Measurements from ENCODE around the gene VSIG10.

The VSIG10 gene

DNA sequence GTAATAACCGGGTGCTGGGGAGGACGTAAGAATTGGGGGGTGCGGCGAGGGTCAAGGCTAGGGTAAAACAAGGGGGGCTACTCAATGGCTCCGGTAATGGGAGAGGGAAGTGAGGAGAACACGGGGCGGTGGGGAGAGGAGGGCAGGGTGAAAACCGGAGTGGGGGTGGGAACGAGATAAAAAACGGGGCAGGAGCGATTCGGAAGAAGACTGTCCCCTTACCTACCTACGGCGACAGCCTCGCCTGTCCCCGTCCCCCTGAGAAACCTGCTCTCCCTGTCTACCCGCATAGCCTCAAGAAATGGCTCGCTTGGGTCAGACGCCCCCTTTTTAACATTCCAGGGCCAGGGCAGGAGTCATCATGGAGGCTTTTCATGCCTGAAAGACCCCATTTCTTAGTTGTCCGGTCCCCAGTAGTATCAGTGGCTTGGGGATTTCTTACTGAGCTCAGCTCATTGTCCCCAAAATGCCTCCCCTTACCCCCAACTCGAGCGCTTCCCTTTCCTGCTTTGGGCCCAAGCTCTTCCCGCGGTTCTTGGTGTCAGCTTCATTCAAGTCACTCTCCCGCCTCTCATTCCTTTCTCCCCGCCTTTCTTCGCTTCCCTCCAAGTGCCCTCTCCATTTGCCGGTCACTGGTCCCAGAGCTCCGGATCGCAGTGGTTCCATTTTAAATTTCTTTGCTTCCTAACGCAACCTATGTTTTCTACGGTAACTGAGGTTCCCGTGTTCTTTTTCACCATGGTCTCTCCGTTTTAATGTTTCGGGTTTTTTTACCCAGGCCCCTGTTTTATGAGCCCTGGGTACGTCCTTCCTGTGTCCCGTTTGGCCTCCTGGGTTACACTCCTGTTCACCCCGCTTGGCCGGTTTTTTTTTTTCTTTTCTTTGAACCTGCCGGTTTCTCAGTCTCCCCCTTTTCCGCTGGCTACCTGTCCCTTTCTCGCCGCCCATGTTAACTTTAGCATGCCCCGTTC lies 41.7 kb downstream of the VSIG10 start:
- TF ChIP-seq, protein P1, sequence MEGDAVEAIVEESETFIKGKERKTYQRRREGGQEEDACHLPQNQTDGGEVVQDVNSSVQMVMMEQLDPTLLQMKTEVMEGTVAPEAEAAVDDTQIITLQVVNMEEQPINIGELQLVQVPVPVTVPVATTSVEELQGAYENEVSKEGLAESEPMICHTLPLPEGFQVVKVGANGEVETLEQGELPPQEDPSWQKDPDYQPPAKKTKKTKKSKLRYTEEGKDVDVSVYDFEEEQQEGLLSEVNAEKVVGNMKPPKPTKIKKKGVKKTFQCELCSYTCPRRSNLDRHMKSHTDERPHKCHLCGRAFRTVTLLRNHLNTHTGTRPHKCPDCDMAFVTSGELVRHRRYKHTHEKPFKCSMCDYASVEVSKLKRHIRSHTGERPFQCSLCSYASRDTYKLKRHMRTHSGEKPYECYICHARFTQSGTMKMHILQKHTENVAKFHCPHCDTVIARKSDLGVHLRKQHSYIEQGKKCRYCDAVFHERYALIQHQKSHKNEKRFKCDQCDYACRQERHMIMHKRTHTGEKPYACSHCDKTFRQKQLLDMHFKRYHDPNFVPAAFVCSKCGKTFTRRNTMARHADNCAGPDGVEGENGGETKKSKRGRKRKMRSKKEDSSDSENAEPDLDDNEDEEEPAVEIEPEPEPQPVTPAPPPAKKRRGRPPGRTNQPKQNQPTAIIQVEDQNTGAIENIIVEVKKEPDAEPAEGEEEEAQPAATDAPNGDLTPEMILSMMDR (IDR thresholded peaks at IDR 0.05): no peak

DNA sequence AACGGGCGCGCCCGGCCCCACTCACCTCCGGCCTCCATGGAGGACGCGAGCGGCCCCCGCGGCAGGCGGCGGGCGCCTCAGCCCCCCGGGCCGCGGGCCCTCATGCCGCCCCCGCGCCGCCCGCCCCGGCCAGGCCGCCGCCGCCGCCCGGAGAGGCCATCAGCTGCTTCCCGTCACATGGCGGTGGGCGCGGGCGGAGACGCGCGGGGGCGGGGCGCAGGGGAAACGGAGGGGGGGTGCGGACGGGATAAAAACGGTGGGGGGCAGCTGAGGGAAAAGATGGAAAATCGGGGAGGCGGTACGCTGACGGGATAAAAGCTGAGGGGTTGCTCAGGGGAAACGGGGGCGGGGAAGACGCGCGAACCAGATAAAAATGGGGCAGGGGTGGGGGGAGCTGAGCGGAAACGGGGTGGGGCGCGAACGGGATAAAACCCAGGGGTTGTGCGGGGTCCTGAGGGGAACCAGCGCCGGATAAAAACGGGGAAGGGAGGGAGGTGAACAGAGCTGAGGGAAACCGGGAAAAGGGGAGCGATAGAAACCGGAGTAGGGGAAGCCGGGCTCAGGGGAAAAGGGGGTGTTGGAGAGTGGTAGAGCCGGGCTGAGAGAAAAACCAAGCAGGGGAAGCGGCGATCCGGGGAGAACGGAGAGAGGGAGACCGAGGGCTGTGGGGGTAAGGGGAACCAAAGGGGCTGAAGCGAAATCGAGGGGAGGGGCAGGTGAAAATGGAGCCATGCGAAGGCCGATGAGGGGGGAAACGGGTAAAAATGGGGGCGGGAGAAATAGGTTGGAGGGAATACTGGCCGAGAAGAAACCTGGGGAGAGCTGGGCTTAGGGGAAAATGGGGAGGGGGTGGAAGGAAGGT lies 42.6 kb downstream of the VSIG10 start, which contains the start of gene WSB2:
TSS of gene WSB2 (minus strand) at position 169 of the 862 bp plus-strand sequence. CDS start at position 38, 131 bp downstream.
- TF ChIP-seq, protein P1 (IDR thresholded peaks at IDR 0.05): no peak

DNA sequence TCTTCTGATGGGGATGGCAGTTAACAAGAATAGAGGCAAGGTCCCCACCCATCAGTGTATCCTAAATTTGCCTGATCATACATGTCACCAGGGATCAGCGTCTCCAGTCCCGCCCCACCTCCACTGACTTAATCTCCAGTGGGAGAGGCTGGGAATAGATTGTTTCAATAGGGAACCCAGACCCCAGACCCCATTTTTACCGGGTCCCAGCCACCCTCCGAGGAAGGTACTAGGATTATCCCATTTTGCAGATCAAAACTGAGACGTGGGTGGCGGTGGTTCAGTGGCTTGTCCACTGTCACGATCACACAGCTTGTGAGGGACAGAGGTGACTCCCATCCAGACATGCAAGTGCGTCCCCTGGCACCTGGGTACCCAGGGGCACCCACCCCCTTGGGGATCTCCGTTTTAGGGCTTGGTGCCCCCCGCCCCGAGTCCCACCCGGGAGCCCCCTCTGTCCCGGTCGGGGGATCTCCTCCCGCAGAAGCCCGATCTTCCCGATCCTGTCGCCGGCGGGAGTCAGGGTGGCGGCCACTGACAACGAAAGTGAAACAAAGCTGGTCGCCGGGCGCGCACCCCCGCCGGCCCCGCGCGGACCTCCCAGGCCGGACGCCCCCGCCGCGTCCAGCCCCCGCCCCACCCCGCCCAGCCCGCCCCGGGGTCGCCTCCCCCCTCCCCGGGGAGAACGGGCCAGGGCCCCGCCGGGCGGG lies 43.4 kb downstream of the VSIG10 start:
- TF ChIP-seq, protein P1 (IDR thresholded peaks at IDR 0.05): no peak

DNA sequence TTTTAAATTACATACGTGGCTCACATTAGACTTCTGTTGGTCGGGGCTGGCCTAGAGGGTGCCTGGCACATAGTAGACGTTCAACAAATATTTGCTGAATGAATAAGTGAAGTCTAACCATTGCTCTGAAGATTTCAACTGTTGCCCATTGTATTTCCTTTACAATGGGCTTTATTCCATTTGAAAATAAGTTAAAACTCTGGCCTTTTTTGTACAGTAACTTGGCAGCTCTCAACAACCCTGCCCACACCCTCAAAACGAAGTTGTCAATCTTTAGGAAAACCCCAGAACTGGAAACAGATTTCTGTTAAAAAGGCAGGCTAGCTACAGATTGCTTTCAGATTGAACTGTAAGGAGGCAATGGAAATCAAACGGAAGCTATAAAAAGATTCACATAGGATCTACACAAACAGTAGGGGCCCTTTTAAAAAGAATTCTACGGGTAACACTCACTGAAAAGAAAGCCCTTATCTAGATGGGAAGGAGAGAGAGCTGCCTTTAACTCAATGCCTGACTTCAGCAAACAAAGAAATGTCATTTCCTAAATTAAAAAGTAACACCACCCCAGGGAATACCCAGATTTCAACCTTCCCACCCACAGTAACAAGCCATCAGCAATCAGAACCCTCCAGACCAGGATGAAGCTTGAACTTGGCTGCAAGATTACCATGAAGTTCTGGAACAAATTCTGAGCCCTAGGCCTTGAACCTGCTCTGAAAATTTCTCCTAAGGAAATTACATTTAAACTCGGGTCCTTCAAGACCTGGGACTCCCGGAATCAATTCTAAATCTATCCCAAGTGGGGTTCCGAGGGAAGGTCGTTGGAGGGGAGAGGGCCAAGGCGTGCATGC lies 44.2 kb downstream of the VSIG10 start:
- TF ChIP-seq, protein P1 (IDR thresholded peaks at IDR 0.05): no peak

DNA sequence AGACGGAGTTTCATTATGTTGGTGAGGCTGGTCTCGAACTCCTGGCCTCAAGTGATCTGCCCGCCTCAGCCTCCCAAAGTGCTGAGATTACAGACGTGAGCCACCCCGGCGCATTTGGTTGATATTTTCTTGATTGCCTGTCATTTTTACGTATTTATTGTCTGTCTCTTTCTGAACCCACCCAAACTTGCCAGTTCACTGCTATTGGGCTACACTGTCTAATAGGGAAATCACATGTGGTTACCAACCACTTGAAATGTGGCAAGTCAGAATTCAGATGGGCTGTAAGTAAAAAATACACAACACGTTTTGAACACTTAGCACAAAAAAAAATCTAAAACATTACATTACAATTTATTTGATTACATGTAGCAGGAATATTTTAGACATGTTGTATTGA lies 44.9 kb downstream of the VSIG10 start:
- TF ChIP-seq, protein P1 (IDR thresholded peaks at IDR 0.05): no peak

DNA sequence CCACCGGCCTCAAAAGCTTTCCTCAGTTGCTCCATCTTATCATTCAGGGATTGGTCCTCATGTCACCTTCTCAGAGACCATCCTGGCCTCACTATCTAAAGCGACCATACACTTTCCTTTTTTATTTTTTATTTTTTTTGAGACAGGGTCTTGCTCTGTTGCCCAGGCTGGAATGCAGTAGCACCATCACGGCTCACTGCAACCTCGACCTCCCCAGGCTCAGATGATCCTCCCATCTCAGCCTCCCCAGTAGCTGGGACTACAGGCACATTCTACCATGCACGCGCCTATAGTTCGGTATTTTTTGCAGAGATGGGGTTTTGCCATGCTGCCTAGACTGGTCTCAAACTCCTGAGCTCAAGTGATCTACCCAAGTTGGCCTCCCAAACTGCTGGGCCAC lies 45.6 kb downstream of the VSIG10 start:
- TF ChIP-seq, protein P1 (IDR thresholded peaks at IDR 0.05): no peak
